ENCODE results near the gene KIAA1755.
A peak's percentile ranks its signal among the peaks of the same experiment; 100 is the strongest.
"Not testable (repeated sequence)": the region's sequence is repeated elsewhere in the genome, so short reads cannot be mapped to it uniquely, and the experiment has no call there.

The KIAA1755 gene

DNA sequence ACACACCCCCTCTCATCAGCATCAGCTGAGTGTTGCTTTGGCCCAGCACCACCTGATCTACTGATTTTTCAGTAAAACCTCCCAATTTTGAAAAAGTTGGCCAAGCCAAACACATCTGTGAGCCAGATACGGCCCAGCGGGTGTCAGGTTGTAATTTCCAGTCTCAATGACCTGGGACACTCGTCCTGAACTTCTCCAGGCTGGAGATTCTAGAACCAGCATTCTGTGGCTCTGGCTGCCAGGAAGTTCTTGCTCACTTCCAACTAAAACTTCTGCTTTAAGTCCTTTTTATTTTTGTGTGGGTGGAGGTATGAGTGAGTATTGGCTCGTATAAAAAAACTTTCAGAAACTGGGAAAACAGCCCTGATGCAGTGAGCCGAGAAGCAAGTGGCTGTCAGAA, 5.1 kb downstream of the KIAA1755 start:
- TF ChIP-seq, protein P1, sequence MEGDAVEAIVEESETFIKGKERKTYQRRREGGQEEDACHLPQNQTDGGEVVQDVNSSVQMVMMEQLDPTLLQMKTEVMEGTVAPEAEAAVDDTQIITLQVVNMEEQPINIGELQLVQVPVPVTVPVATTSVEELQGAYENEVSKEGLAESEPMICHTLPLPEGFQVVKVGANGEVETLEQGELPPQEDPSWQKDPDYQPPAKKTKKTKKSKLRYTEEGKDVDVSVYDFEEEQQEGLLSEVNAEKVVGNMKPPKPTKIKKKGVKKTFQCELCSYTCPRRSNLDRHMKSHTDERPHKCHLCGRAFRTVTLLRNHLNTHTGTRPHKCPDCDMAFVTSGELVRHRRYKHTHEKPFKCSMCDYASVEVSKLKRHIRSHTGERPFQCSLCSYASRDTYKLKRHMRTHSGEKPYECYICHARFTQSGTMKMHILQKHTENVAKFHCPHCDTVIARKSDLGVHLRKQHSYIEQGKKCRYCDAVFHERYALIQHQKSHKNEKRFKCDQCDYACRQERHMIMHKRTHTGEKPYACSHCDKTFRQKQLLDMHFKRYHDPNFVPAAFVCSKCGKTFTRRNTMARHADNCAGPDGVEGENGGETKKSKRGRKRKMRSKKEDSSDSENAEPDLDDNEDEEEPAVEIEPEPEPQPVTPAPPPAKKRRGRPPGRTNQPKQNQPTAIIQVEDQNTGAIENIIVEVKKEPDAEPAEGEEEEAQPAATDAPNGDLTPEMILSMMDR (IDR thresholded peaks at IDR 0.05; ENCODE audit: low read depth, low read length, missing control alignments): no peak
- no peak overlapping the region for H3K4me3 ChIP-seq (replicated peaks; ENCODE audit: low read depth, low read length)
- DNase-seq (ENCODE audit: extremely low read depth, low read depth): peak; percentile 36

DNA sequence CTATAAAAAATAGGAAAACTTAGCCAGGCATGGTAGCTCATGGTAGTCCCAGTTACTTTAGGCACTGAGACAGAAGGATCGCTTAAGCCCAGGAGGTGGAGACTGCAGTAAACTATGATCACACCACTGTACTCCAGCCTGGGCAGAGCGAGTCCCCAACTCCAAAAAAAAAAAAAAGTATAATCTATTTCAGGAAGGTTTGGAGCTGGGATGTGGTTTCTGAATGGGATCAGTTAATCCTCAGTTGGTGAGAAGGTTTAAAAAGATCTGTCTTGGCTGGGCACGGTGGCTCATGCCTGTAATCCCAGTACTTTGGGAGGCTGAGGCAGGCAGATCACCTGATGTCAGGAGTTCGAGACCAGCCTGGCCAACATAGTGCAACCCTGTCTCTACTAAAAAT, 5.9 kb downstream of the KIAA1755 start:
- not testable (repeated sequence) for H3K4me3 ChIP-seq (replicated peaks; ENCODE audit: low read depth, low read length); DNase-seq (ENCODE audit: extremely low read depth, low read depth)

DNA sequence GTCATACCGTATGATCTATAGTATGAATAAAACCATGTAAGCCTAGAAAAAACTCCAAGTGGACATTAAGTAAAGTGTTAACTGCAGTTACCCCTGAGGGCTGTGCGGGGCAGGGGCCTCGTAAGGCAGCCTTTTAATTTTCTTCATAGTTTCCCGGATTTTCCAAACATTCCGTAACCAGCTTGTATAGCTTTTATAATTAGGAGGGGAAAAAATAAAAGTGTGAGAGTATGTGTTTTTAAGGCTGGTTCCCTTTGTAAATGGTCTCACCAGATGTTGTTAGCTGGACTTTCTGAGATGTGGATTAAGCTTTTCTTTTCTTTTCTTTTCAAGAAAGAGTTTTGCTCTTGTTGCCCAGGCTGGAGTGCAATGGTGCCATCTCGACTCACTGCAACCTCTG, 7.0 kb downstream of the KIAA1755 start:
- TF ChIP-seq, protein P1 (IDR thresholded peaks at IDR 0.05; ENCODE audit: low read depth, low read length, missing control alignments): no peak
- DNase-seq (ENCODE audit: extremely low read depth, low read depth): no peak
- H3K4me3 ChIP-seq (replicated peaks; ENCODE audit: low read depth, low read length): no peak overlapping the region

DNA sequence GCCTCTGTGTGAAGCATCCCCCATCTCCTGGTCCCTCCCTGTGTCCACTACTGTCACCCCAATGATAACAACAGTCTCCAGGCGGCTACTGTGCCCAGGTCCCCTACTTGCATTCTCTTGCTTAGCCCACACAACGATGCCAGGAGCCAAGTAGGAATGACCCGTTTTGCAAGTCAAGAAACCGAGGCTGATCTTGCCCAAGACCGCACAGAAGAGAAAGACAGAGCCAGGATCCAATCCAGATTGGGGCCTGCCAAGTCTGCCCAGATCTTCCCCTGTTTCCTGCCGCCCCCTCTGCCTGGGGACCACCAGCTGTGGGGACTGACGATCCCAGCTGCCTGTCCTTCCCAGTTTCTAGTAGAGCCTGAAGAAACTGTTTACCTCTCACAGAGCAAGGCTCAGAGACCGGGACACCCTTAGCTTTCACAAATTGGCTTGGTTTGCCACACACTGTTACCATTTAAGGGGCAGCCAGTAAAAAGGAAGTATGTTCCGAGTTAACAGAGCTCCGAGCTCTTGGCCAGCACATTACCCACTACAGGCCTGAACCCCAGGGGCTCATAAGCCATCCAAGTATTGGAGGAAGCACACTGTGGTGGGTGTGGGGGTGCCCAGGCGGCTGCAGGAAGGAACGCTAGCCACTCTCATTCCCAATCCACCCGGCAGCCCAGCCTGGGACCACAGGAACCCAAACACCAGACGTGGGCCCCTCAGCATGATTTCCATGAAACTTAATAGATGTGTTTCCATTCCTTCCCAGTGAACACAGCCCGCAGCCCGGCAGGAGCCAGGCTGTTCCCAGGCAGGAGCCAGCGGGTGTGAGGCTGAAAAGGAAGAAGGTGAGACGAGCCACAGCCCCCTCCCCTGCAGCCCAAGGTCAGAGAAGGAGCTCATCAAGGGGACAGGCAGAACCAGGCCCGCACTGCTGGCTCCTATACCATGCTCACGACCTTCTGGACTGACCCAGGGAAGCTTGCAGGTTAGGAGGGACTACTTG, 7.9 kb downstream of the KIAA1755 start:
- TF ChIP-seq, protein P1 (IDR thresholded peaks at IDR 0.05; ENCODE audit: low read depth, low read length, missing control alignments): no peak
- no peak for DNase-seq (ENCODE audit: extremely low read depth, low read depth)
- no peak overlapping the region for H3K4me3 ChIP-seq (replicated peaks; ENCODE audit: low read depth, low read length)

DNA sequence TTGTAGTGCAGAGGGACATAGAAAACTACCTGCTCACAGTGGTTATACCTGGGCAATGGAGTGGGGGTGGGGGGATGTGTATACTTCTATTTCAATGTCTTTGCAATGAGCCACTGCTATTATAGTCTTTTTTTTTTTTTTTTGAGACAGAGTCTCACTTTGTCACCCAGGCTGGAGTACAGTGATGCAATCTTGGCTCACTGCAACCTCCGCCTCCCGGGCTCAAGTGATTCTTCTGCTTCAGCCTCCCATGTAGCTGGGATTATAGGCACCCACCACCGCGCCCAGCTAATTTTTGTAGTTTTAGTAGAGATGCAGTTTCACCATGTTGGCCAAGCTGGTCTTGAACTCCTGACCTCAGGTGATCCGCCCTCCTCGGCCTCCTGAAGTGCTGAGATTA, 9.1 kb downstream of the KIAA1755 start:
- not testable (repeated sequence) for DNase-seq (ENCODE audit: extremely low read depth, low read depth); H3K4me3 ChIP-seq (replicated peaks; ENCODE audit: low read depth, low read length)

DNA sequence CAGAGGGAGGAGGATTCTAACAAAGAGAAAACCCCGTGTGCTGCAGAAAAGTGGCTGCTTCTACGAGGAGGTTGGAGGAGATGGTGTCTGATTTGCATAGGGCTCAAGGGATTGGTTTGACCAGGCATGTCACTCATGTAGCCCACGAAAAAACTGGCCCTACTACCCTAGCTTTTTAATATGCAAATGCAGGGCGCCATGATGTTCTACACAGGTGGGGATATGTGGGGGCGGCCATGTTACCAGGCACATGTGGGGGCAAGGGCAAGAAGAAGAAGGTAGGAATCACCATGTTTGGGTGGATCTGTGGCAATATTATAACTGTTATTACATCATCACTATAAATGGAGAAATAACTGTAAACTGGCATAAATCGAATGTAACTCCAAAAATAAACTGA, 9.9 kb downstream of the KIAA1755 start:
- TF ChIP-seq, protein P1 (IDR thresholded peaks at IDR 0.05; ENCODE audit: low read depth, low read length, missing control alignments): no peak
- no peak overlapping the region for H3K4me3 ChIP-seq (replicated peaks; ENCODE audit: low read depth, low read length)
- no peak for DNase-seq (ENCODE audit: extremely low read depth, low read depth)

DNA sequence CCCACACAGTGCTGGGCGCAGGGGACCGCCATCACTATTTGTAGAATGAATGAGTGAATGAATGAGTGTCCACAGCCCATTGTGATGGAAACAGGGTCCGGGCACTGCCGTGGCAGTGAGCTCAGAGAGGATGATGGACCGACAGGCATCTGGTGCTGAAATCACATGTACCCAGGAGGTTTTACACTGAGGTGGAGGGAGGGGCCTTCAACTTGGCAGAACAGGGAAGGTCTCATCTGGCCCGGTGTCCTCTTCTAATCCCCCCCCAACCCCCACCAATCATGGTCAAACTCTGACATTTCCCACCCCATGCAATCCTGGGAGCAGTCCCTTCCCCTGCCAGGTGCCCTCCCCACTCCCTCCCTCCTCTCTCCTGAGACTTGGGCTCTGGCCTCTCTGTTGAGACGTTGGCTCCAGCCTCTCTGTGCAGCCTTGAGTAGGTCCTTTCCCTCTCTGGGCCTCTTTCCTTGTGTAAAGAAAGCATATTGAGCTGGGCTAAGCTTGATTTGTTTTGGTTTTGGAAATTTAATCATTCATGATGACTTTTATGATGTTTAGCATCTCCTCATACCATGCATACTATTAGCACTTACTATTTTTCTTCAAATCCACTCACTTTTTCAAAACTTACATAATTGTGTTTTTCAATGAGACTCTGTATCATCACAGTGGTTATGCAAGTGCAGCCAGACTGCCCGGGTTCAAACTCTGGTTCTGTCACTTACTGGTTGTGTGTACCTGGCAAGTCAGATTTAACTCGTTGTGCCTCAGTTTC, 10.8 kb downstream of the KIAA1755 start:
- DNase-seq (ENCODE audit: extremely low read depth, low read depth): no peak
- TF ChIP-seq, protein P1 (IDR thresholded peaks at IDR 0.05; ENCODE audit: low read depth, low read length, missing control alignments): no peak
- H3K4me3 ChIP-seq (replicated peaks; ENCODE audit: low read depth, low read length): no peak overlapping the region
